ENCODE measurements around the gene SLC6A13.
"Not testable (repeated sequence)": the region's sequence is repeated elsewhere in the genome, so short reads cannot be mapped to it uniquely, and the experiment has no call there.

The SLC6A13 gene

GRCh38 chr12:232731-233614, 29.7 kb downstream of the SLC6A13 start:
- DNase-seq: no peak

DNA sequence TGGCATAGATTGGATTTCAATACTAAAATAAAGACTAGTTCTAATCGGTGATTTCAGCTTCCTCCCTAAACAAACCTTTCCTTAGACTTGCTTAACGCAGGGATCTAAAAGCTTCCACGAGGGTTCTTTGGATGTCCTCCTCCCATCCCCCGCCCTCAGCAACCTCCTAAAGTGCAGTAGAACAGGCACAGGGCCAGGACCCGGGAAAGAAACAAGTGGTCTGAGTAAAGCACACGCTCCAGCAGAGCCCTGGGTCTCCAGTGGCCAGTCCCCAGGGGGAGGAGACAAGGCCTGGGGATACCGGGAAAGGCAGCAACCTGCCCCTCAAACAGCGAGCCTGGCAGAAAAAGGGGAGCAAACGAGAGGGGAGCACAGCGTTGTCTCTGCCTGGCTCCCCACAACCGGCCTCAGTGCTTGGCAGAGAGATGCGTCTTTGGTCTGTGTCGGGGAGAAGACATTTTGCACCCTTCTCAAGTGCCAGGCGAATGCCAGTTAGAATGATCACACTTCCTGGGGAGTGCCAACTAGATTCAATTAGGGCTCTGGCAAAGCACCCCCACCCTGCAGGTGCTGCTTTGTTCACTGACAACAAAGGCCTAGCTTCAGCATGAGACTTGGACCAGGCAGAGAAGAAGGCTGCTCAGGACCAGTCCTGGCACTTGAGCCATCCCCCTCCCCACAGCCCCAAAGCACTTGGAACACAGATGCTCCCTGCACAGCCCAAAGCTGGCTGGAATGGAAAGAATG, 31.5 kb downstream of the SLC6A13 start:
- DNase-seq: no peak

DNA sequence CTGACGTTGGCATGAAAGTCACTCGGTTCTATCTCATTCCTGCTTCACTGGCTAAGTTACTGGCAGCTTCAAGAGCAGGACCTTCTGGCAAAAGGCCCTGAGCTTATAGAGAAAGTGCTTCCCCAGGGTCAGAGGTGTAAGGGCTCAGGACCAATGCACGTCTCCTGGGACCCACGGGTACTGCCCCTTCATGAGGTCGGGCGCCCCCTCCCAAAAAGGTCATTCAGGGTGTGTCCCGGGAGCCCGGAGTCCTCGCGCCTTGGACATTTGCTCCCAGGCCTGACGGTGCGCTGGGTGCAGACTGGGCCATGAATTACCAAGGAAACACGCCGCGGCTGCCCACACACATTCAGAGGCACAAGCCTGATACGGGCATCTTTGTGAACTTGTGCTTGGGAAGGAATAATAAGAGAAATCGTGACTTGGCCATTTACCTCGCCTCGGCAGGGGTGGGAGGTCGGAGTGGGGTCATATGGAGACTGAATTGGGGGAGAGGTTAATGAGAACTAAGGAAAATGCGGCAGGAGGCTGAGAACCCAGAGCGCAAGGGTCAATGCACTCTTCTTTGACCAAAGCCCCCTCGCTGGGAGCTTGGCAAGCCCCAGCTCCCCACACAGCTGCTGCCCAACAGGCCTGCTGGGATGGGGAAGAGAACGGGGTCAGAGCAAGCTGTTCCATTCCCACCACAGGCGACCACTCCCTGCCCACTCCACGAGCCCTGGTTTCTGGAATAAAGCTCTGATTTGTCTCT, 33.0 kb downstream of the SLC6A13 start:
- no peak for DNase-seq

DNA sequence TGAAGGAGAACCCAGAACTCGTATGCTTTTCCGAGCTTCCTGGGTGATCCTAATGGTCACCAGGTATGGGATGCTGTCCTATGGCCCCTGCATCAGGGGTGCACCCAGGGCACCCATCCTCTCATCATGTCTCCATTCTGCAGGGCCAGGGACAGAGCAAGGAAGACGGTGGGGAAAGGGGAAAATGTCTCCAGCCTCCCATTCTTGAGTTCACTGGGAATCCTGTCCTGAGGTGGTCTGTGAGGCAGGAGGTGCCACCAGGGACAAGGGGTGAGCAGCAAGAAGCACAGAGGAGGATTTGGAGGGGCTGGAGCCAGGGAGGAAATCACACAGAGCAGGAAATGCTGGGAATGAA, 33.8 kb downstream of the SLC6A13 start:
- DNase-seq: no peak

DNA sequence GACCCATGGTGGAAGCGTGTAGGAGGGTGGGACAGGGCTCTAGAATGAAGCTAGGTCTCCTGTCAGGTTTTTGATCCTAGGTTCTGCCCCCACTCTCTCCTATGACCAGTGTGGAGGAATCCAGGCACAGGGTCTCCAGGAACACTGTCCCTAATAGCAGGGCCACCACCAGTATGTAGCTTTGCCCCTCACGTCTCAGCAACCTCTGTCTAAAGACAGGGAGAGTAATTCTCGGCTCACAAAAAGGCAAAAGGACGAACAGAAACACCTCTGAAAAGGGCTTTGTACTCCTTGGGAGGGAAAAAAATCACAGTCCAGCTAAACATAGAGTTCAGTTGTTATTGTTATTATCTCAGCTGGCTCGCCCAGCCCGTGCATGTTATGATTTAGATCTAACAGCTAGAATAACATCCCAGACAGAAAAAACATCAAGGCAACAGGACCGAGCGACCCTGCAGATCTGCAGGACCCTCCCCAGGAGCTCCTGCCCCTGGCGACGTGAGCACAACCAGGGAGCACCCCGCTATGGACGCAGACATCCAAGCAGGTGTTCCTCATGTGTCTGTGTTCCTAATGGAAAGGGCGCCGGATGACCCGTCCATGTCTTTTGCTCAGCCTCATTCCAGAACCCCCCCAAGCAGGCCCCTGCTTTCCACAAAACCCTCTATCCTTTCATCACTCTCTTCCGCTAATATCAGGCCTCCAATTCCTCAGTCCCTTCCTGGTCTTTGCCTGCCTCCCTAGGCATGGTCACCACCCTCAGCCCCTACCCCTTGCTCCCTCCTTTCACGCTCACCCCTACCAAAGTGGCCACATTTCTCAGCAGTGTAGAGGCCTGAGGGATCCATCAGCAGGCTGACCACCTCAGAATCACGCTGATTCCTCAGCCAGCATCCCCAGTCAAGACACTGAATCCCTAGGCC, 34.5 kb downstream of the SLC6A13 start:
- no peak for DNase-seq

GRCh38 chr12:227286-227915, 35.2 kb downstream of the SLC6A13 start:
- DNase-seq: no peak

DNA sequence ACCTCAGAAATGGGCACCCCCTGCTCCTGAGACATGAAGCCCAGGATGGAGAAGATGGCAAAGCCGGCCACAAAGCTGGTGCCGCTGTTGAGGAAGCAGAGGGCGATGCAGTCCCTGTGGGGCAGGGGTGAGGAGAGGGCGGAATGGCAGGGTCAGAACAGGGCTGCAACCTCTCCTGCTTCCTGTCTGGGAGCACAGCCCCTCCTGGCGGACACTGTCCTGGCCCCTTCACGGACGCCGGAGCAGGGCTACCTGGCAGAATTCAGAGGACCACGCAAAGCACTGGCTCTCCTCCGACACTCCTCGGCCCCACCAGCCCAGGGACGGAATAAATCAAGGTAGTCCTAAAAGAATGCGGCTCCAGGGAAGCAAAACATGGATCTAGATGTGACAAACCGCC, 36.2 kb downstream of the SLC6A13 start:
- no peak for DNase-seq

- DNase-seq: no peak
These were observed 37.6 kb downstream of the SLC6A13 start for GRCh38 chr12:225012-225411.

GRCh38 chr12:224330-224729, 38.3 kb downstream of the SLC6A13 start:
- DNase-seq: no peak

GRCh38 chr12:223841-224240, 38.8 kb downstream of the SLC6A13 start:
- no peak for DNase-seq

- DNase-seq: no peak
These were observed 40.9 kb downstream of the SLC6A13 start for GRCh38 chr12:221736-222135.

- no peak for DNase-seq
These were observed 41.6 kb downstream of the SLC6A13 start for GRCh38 chr12:220946-221550.

GRCh38 chr12:220491-220890, 42.1 kb downstream of the SLC6A13 start:
- no peak for DNase-seq

GRCh38 chr12:219891-220352, 42.7 kb downstream of the SLC6A13 start:
- DNase-seq: peak; percentile 7

- no peak for DNase-seq
These were observed 43.7 kb downstream of the SLC6A13 start for GRCh38 chr12:218728-219590.

DNA sequence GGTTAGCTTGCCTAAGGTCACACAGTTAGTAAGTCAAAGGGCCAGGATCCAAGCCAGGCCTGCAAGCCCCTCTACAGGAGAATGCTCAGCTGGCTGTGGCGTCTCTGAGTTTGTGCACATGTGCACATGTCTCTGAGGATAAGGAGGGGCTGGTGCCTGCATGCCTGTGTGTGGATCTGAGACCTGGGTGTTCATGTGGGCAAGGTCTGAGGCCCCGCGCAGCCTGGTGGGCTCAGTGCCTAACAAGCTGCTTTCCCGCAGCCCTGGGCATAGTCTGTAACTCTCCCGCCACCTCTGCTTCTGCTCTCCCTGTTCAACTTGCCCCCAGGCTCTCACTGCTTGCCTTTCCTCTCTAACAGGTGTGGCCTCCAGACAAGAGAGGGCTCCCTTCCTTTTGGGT, 44.4 kb downstream of the SLC6A13 start:
- DNase-seq: no peak

GRCh38 chr12:217029-217428, 45.6 kb downstream of the SLC6A13 start:
- DNase-seq: not testable (repeated sequence)

DNA sequence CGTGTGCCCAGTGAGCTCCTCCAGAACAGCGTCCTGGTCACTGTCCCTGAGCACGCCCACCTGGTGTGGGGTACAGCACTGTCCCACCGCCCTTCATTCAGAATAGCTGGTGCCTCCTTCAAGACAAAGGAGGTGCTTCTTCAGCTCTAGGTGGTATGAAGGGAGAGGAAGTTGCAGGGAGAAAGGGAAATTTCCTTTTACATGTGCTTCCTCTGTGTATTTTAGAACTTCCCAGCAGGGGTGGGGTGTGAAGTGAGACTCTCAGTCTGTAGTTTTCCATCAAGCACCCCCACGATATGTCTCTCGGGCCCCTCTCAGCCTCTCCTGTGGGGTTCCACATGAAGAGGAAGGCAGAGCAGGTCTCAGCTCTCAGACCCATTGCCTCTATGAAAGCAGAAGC, 47.5 kb downstream of the SLC6A13 start:
- DNase-seq: no peak

DNA sequence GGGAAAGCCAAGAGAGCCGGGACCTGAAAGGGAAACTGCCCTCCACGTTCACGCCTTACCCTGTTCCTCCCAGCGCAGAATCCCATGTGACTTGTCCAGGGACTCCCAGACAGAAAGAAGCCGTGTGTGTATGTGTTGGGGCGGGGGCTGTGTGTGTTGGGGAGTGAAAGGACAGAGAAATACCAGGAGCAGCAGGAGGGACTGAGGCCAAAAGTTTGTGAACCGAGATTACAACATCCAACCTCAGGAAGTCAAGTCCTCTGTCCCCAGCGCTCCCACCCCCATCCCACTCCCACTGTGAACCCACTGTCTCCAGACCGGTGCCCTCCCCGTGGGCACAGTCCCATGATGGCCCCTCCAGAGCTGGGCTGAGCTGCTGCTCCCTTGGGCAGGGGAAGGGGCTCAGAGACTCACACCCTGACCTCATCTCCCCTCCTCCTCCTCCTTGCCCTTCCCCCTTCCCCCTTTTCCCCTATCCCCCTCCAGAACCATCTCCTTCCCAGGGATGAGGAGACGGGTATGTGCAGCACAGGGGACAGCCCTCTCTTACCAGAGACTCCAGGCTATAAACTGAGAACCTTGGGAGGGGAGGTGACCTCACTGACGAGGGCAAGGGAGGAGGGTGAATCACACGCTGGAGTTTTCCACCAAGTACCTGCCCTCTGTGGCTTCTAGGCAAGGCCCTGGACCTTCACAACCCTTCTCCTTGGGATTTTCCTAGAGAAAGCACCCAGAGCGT, 48.5 kb downstream of the SLC6A13 start, which contains the start of gene SLC6A12:
Gene SLC6A12, minus strand, starts transcription at position 155 of the 739 bp plus-strand sequence. CDS start 4,171 bp downstream, outside the sequence.
- no peak for DNase-seq

All from SIG-M5 (cell line).